Limb (tissue), 2 donors: ENCODE data around the gene CD300LG.
"Not testable (repeated sequence)": the region's sequence is repeated elsewhere in the genome, so short reads cannot be mapped to it uniquely, and the experiment has no call there.

Experiments
- DNase-seq, 2 donors: peaks; one replicate each; pipeline ENCODE4 v3.0.0-alpha.2; 2016; ENCODE audit errors: extremely low spot score in 2 of 2

CD300LG gene

GRCh38 chr17:43878260-43879175, 31.5 kb downstream of the CD300LG start:
- peak; percentile 72 to 87 for DNase-seq

- no peak for DNase-seq
Measured at GRCh38 chr17:43879723-43880419, 32.9 kb downstream of the CD300LG start.

- DNase-seq = peak; percentile 20 to 60
Measured at GRCh38 chr17:43880420-43880991, 33.5 kb downstream of the CD300LG start.

- no peak for DNase-seq
Measured at GRCh38 chr17:43881181-43881580, 34.2 kb downstream of the CD300LG start.

- no peak for DNase-seq
Measured at GRCh38 chr17:43881758-43882505, 35.0 kb downstream of the CD300LG start.

GRCh38 chr17:43882761-43883415, 35.9 kb downstream of the CD300LG start:
- no peak for DNase-seq

- DNase-seq = no peak
Measured at GRCh38 chr17:43888548-43888947, 41.6 kb downstream of the CD300LG start.

- no peak for DNase-seq
Measured at GRCh38 chr17:43890240-43890639, 43.3 kb downstream of the CD300LG start.

- DNase-seq = no peak
Measured at GRCh38 chr17:43891851-43892646, 45.1 kb downstream of the CD300LG start.

- DNase-seq = peak in 1 of 2 donors; percentile 34
Measured at GRCh38 chr17:43892647-43892952, 45.6 kb downstream of the CD300LG start.

GRCh38 chr17:43894494-43894893, 47.5 kb downstream of the CD300LG start:
- DNase-seq = not testable (repeated sequence)

GRCh38 chr17:43897831-43898230, 50.9 kb downstream of the CD300LG start:
- no peak for DNase-seq

GRCh38 chr17:43898446-43898845, 51.5 kb downstream of the CD300LG start:
- DNase-seq = no peak

GRCh38 chr17:43900183-43900857, 53.3 kb downstream of the CD300LG start:
- peak; percentile 88 to 93 for DNase-seq

GRCh38 chr17:43900858-43901754, 54.1 kb downstream of the CD300LG start:
- DNase-seq = no peak

GRCh38 chr17:43901861-43902589, 55.0 kb downstream of the CD300LG start:
- no peak for DNase-seq

GRCh38 chr17:43905400-43905984, 58.5 kb downstream of the CD300LG start:
- peak in 1 of 2 donors; percentile 54 for DNase-seq
